C4-2B (cell line): ENCODE measurements around the gene STRN.
"Not testable (repeated sequence)": the region's sequence is repeated elsewhere in the genome, so short reads cannot be mapped to it uniquely, and the experiment has no call there.

ENCODE experiments used
- H3K27ac ChIP-seq: fragments of 450-650 bp; 2 replicates; pipeline ENCODE4 v1.5.1; 2017
- ZFX ChIP-seq: fragments of 450-650 bp; IDR thresholded peaks from 2 replicates; pipeline ENCODE4 v1.6.1; 2017
- TF ChIP-seq, protein P1 (sequence below): fragments of 450-650 bp; conservative IDR thresholded peaks from 2 replicates; pipeline ENCODE4 v1.5.1; 2017; ENCODE audit warnings: mild to moderate bottlenecking

Gene STRN, protein sequence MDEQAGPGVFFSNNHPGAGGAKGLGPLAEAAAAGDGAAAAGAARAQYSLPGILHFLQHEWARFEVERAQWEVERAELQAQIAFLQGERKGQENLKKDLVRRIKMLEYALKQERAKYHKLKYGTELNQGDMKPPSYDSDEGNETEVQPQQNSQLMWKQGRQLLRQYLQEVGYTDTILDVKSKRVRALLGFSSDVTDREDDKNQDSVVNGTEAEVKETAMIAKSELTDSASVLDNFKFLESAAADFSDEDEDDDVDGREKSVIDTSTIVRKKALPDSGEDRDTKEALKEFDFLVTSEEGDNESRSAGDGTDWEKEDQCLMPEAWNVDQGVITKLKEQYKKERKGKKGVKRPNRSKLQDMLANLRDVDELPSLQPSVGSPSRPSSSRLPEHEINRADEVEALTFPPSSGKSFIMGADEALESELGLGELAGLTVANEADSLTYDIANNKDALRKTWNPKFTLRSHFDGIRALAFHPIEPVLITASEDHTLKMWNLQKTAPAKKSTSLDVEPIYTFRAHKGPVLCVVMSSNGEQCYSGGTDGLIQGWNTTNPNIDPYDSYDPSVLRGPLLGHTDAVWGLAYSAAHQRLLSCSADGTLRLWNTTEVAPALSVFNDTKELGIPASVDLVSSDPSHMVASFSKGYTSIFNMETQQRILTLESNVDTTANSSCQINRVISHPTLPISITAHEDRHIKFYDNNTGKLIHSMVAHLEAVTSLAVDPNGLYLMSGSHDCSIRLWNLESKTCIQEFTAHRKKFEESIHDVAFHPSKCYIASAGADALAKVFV

DNA sequence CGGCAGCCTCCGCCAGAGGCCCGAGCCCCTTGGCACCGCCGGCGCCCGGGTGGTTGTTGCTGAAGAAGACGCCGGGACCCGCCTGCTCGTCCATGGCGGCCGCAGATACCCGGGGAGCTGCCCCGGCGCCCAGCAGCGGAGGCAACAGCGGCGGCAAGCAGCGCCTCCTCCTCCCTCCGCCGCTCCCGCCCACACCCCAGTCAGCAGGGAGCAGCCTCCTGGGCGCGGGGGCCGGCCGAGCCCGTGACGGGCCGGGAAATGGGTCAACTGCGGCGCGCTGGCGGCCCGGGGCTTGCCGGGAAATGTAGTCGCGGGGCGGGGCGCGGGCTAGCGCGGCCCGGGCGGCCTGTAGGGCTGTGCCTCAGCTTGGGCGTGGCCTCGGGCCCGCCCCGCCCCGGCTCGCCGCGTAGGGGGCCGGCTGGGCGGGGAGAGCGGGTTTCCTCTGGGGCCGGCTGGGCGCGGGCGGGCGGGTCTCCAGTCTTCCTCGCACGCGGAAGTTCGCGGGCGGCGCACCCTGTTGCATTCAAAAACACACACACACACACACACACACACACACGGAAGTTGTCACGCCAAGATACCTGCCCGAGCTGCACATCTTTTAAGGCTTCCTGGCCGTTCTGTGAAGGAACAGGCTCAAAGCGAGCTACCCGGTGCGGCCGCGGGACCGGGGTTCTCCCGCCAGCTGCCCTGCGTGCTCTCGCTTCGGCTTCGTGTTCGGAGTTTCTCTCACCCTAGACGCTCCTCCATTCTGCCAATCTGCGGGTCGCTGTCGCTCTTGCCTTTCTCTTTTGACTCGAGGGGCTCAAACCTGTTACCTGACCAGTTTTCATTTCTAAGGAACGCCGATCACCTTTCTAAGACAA, at the start of gene STRN:
TSS of gene STRN (minus strand) at position 167 of the 866 bp plus-strand sequence. CDS start at position 94, 73 bp downstream.
- TF ChIP-seq, protein P1, sequence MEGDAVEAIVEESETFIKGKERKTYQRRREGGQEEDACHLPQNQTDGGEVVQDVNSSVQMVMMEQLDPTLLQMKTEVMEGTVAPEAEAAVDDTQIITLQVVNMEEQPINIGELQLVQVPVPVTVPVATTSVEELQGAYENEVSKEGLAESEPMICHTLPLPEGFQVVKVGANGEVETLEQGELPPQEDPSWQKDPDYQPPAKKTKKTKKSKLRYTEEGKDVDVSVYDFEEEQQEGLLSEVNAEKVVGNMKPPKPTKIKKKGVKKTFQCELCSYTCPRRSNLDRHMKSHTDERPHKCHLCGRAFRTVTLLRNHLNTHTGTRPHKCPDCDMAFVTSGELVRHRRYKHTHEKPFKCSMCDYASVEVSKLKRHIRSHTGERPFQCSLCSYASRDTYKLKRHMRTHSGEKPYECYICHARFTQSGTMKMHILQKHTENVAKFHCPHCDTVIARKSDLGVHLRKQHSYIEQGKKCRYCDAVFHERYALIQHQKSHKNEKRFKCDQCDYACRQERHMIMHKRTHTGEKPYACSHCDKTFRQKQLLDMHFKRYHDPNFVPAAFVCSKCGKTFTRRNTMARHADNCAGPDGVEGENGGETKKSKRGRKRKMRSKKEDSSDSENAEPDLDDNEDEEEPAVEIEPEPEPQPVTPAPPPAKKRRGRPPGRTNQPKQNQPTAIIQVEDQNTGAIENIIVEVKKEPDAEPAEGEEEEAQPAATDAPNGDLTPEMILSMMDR = no peak
- TF ChIP-seq ZFX = no peak
- peak within 1 kb of the TSS; percentile 91 for H3K27ac ChIP-seq

DNA sequence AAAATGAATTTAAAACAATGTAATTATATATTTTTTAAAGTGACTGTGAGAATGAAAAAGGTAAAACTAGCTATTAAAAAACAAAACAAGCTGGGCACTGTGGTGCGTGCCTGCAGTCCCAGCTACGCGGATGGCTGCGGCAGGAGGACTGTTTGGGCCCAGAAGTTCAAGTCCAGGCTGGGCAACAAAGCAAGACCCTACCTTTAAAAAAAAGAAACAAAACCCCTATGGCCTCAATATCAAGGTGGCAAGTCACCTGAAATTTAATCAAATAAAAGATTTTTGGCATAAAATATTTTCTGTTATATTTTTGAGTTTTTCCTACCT, 46.9 kb upstream of the STRN start:
- no peak overlapping the region for H3K27ac ChIP-seq
- TF ChIP-seq, protein P1 = no peak
- TF ChIP-seq ZFX = no peak

DNA sequence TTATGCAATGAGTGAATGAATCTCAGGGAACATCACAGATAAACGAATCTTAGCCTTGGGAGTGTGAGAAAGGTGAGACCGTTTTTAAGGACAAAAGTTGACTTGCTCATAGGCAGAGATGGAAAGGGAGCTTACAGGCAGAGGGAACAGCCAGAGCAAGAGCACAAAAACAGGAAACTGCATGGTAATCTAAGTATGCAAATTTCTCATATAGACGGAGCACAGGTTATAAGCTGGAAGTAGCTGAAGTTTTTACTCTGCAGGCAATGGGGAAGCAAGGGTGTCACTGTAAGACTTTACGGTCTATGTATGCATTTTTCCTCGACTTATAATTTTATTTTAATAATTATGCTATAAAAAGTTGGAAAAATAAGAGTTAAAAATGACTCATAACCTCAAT, 44.8 kb upstream of the STRN start:
- no peak for TF ChIP-seq ZFX
- TF ChIP-seq, protein P1 = no peak

DNA sequence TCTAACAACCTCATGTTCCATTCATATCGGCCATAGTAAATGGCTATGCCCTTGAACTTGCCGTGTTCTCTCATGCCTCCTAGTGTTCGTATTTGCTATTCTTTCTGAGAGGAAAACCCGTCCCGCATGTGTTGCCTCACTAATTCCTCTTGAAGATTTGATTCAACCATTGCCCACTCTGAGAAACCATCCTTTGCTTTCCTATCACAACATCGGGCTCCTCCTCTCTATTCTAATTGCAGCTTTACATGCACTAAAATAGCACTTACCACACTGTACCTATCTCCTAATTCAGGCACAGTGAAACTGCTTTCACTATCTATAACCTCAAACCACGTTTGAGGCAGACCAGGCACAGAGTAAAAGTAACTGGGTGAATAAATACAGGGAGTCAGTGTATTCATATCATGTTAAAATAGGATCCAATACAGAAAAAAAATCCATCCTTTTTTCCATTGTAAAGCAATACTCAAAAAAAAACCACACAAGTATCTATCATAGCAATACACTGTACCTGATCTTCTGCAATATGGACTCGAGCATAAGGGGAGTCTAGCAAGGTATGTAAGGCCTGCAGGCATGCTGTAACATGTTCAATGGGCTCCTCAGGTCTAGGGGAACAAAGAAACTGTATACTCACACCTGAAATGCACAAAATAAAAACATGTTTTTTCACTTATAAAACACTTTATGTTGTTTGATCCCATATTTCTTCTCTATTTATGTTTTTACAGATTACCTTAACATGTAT, 39.0 kb upstream of the STRN start:
- TF ChIP-seq, protein P1 = peak; percentile 71
- no peak for TF ChIP-seq ZFX
- no peak overlapping the region for H3K27ac ChIP-seq

More for the DNA sequence above, 44.8 kb upstream of the STRN start:
- H3K27ac ChIP-seq = no peak overlapping the region

DNA sequence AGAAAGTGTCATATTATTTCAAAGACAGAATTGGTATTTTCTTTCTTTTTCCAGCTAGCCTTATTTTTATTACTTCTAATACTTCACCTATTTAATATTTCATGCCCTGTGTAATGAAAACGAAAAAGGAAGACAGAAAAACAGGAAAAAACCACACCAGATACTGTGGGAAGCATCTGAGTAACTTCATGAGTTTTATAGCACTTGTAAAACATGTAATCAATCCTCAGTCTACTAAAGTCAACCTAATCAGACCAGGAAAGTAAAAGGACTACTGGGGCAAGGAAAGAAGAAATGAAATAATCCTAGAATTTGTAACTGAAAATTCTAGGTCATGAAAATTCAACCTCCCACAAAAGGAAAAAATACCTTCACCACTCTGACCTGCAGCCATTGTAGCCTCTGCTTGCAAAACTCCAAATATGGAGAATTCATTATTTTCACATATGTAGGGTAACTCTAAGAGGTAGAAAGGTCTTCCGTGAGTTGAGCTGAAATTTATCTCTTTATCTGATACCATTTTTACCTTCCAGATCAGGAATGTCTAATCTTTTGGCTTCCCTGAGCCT, 34.7 kb upstream of the STRN start:
- H3K27ac ChIP-seq = no peak overlapping the region
- TF ChIP-seq, protein P1 = no peak
- TF ChIP-seq ZFX = no peak

DNA sequence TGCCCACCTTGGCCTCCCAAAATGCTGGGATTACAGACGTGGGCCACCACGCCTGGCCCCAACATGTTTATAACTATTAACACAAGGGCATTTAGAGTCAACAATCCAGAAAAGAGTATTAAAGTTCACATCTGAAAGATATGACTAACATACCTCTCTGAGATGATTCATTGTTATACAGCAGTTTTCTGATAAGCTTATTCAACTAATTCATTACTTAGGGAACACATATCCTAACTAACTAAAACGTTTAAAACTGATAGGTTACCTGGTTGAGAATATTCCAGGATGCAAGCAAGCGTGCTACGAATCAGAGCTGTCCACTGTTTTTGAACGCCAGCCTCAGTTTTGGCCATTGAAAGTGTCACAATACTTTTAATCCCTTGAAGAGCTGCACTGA, 34.0 kb upstream of the STRN start:
- no peak for TF ChIP-seq ZFX
- TF ChIP-seq, protein P1 = no peak

DNA sequence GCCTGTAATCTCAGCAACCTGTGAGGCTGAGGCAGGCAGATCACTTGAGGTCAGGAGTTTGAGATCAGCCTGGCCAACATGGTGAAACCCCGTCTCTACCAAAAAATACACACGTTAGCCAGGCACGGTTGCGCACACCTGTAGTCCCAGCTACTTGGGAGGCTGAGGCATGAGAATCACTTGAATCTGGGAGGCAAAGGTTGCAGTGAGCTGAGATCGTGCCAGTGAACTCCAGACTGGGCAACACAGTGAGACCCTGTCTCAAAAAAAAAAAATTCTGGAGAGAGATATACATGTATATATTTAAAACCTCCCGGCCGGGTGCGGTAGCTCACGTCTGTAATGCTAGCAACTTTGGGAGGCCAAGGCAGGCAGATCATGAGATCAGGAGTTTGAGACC, 33.1 kb upstream of the STRN start:
- H3K27ac ChIP-seq = not testable (repeated sequence)

More for the DNA sequence above, 34.0 kb upstream of the STRN start:
- H3K27ac ChIP-seq = no peak overlapping the region
